Fibroblast of the aortic adventitia (primary cell): ENCODE measurements around the gene ZNF280B. TPM values are rescaled to one million over a fixed set of nuclear protein-coding genes. Genes with fewer than 3 reads are reported as not detected.

Source experiments
- DNase-seq: peaks from one replicate; pipeline ENCODE4 v3.0.0-alpha.2; 2010; ENCODE audit warnings: low read depth
- H3K4me3 ChIP-seq: 2 replicates; pipeline ENCODE4 v1.5.1; 2011; ENCODE audit warnings: low read depth, mild to moderate bottlenecking, control low read depth, low read length, moderate library complexity
- CTCF ChIP-seq: IDR thresholded peaks from 2 replicates; pipeline ENCODE4 v1.5.1; 2011; ENCODE audit warnings: mild to moderate bottlenecking, low read length, control low read depth, inconsistent platforms; ENCODE audit not compliant: insufficient read depth
- total RNA-seq: library from RNA; depleted of rRNA; stranded (reverse); fragments of >200 nt; gene quantifications from 2 replicates; pipeline ENCODE4 v1.2.3, GENCODE V29; 2012; ENCODE audit warnings: low replicate concordance

The ZNF280B gene
- total RNA-seq, 1 donor: 0.45 TPM

- no peak overlapping the region for H3K4me3 ChIP-seq
- TF ChIP-seq CTCF: no peak
- DNase-seq: no peak
Measured at GRCh38 chr22:22553735-22554586, 45.4 kb upstream of the ZNF280B start.

GRCh38 chr22:22553141-22553540 is 44.6 kb upstream of the ZNF280B start:
- TF ChIP-seq CTCF: no peak
- no peak overlapping the region for H3K4me3 ChIP-seq
- no peak for DNase-seq

GRCh38 chr22:22552630-22553029 is 44.1 kb upstream of the ZNF280B start:
- H3K4me3 ChIP-seq: no peak overlapping the region
- no peak for DNase-seq
- no peak for TF ChIP-seq CTCF

- no peak for TF ChIP-seq CTCF
- no peak overlapping the region for H3K4me3 ChIP-seq
- DNase-seq: no peak
Measured at GRCh38 chr22:22550789-22551434, 42.4 kb upstream of the ZNF280B start.

- no peak for DNase-seq
- no peak for TF ChIP-seq CTCF
- H3K4me3 ChIP-seq: no peak overlapping the region
Measured at GRCh38 chr22:22548910-22549309, 40.4 kb upstream of the ZNF280B start.

- no peak for TF ChIP-seq CTCF
- H3K4me3 ChIP-seq: no peak overlapping the region
- no peak for DNase-seq
Measured at GRCh38 chr22:22548317-22548716, 39.8 kb upstream of the ZNF280B start.
